Measurements from ENCODE around the gene KRT32. TPM values are rescaled to one million over a fixed set of nuclear protein-coding genes. Genes with fewer than 3 reads are reported as not detected.

Gene KRT32
- total RNA-seq, 1 donor = not detected

DNA sequence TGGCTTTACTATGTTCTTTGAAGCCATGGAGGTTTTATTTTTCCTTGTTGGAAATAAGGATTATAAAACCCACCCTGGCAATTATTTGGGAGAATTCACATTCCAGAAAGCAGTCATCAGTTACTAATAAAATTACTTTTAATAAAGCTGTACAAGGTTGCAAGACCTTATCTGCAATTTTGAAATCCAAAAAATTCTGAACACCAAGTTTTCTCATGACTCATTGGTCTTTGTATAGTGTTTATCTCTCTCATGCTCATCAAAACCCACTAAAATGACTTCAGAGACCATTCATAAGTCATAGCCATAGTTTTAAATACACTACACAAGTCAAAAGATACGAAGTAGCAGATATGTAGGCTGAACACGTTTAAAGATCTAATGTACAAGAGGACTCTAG is 20.4 kb downstream of the KRT32 start:
- DNase-seq (ENCODE audit: low read depth) = peak; percentile 93
- TF ChIP-seq, protein P1, sequence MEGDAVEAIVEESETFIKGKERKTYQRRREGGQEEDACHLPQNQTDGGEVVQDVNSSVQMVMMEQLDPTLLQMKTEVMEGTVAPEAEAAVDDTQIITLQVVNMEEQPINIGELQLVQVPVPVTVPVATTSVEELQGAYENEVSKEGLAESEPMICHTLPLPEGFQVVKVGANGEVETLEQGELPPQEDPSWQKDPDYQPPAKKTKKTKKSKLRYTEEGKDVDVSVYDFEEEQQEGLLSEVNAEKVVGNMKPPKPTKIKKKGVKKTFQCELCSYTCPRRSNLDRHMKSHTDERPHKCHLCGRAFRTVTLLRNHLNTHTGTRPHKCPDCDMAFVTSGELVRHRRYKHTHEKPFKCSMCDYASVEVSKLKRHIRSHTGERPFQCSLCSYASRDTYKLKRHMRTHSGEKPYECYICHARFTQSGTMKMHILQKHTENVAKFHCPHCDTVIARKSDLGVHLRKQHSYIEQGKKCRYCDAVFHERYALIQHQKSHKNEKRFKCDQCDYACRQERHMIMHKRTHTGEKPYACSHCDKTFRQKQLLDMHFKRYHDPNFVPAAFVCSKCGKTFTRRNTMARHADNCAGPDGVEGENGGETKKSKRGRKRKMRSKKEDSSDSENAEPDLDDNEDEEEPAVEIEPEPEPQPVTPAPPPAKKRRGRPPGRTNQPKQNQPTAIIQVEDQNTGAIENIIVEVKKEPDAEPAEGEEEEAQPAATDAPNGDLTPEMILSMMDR (IDR thresholded peaks at IDR 0.05; ENCODE audit: insufficient read depth, low read depth, low read length) = no peak
- H3K4me3 ChIP-seq (ENCODE audit: low read depth, low read length) = no peak overlapping the region

DNA sequence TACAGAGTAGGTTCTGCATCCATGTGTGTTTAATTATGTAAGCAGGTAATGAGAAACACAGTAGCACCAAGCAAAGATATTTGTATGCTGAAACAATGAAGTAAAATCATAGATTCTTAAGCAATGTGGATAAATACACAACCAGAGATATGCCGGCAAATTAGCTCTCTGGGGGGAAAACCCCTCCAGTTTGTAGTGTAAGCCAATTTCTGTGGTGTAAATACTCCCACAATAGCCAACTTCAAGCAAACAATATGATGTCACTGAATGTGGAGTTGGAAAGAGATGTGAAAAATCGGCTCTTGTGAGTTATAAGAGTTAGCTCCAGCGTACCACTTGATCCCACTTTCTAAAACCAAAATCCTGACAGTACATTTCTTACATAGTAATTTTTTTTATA is 22.5 kb downstream of the KRT32 start:
- DNase-seq (ENCODE audit: low read depth) = no peak
- TF ChIP-seq, protein P1 (IDR thresholded peaks at IDR 0.05; ENCODE audit: insufficient read depth, low read depth, low read length) = no peak
- no peak overlapping the region for H3K4me3 ChIP-seq (ENCODE audit: low read depth, low read length)

DNA sequence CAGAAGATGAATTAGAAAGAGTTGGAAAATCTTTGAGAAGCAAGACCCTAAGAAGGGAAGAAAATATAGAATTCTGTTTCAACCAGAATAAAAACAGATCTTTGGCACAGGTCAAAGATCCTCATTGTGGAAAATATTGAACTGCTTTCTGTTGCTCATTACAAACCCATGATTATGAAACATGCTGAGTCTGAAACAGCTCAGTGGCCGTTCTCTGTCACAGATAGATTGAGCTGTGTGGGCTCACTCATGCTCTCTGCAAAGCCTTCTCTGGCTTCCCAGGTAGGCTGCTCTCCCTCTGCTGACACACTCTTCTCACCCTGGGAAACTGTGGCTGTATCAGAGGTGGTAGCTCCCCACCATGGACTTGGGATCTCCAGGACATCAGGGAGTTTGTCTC is 23.0 kb downstream of the KRT32 start:
- H3K4me3 ChIP-seq (ENCODE audit: low read depth, low read length) = no peak overlapping the region
- TF ChIP-seq, protein P1 (IDR thresholded peaks at IDR 0.05; ENCODE audit: insufficient read depth, low read depth, low read length) = no peak
- no peak for DNase-seq (ENCODE audit: low read depth)

- DNase-seq (ENCODE audit: low read depth) = peak; percentile 61
- TF ChIP-seq, protein P1 (IDR thresholded peaks at IDR 0.05; ENCODE audit: insufficient read depth, low read depth, low read length) = no peak
- no peak overlapping the region for H3K4me3 ChIP-seq (ENCODE audit: low read depth, low read length)
These were observed 24.4 kb downstream of the KRT32 start for GRCh38 chr17:41442739-41443138.

GRCh38 chr17:41440531-41441033 is 26.6 kb downstream of the KRT32 start, which contains the start of gene KRT38:
Gene KRT38 (minus strand): TSS chr17:41440983. CDS start chr17:41440921, 62 bp downstream.
- H3K4me3 ChIP-seq (ENCODE audit: low read depth, low read length) = no peak within 1 kb of the TSS
- TF ChIP-seq, protein P1 (IDR thresholded peaks at IDR 0.05; ENCODE audit: insufficient read depth, low read depth, low read length) = no peak
- no peak for DNase-seq (ENCODE audit: low read depth)

DNA sequence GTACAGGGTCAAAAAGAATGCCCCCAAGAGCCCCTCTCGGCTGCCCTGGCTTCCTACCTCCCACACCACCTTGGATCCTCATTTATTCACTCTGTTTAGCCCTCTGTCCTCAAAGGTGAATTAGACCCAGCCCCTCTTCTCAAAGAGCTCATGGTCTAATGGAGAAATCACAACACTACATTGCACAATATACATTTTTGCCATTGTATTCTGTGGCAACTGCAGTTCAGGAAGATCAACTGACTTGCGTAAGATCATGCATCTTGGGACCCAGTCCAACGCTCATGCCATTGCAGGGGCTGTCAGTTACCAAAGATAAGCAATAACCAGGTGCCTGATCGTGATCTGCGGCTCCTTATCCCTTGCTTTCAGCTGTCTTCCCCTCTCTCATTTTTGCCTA is 27.8 kb downstream of the KRT32 start:
- no peak overlapping the region for H3K4me3 ChIP-seq (ENCODE audit: low read depth, low read length)
- TF ChIP-seq, protein P1 (IDR thresholded peaks at IDR 0.05; ENCODE audit: insufficient read depth, low read depth, low read length) = no peak
- peak; percentile 26 for DNase-seq (ENCODE audit: low read depth)

DNA sequence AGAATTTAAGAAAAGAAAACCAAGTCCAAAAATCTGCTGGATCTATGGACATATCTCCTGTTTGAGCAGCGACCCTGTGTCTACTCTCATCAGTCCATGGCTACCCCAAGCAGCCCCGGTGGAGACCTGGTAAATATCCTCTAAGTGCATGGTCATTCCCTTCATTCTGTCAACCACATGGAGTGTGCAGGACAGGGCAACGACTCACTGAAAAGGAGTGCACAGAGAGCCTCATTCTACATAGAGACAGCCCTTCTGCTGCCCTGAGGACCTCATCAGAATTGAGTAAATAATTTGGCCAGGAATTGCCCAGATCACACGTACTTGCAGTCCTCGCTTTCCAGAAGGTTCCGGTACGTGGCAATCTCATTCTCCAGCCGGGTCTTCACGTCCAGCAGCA is 29.4 kb downstream of the KRT32 start:
- H3K4me3 ChIP-seq (ENCODE audit: low read depth, low read length) = no peak overlapping the region
- TF ChIP-seq, protein P1 (IDR thresholded peaks at IDR 0.05; ENCODE audit: insufficient read depth, low read depth, low read length) = no peak
- no peak for DNase-seq (ENCODE audit: low read depth)

All from fibroblast of villous mesenchyme (primary cell).